Loucy (cell line): Measurements from ENCODE around the gene FAM131B.
A peak's percentile ranks its signal among the peaks of the same experiment; 100 is the strongest.

ENCODE experiments used
- H2AFZ ChIP-seq: fragments of 200-600 bp; sonication (generic); 2 replicates; pipeline ENCODE4 v1.6.0; 2016; ENCODE audit warnings: antibody characterized with exemption, mild to moderate bottlenecking, low read length, moderate library complexity
- H3F3A ChIP-seq: fragments of 200-600 bp; 2 replicates; pipeline ENCODE4 v1.6.0; 2016; ENCODE audit warnings: antibody characterized with exemption, low read depth, mild to moderate bottlenecking
- H3K27me3 ChIP-seq: fragments of 200-600 bp; sonication (generic); 2 replicates; pipeline ENCODE4 v1.6.1; 2014; ENCODE audit warnings: low read length, mild to moderate bottlenecking; ENCODE audit not compliant: insufficient read depth, poor library complexity, severe bottlenecking
- H3K36me3 ChIP-seq: fragments of 200-600 bp; sonication (generic); 2 replicates; pipeline ENCODE4 v1.6.1; 2016; ENCODE audit warnings: low read length; ENCODE audit not compliant: insufficient read depth
- H3K4me1 ChIP-seq: fragments of 200-600 bp; sonication (generic); 2 replicates; pipeline ENCODE4 v1.5.1; 2014; ENCODE audit warnings: low read length, mild to moderate bottlenecking; ENCODE audit not compliant: insufficient read depth, poor library complexity, severe bottlenecking
- H3K4me2 ChIP-seq: fragments of 200-600 bp; sonication (generic); 2 replicates; pipeline ENCODE4 v1.6.0; 2014; ENCODE audit warnings: antibody characterized with exemption, low read length, low read depth, mild to moderate bottlenecking; ENCODE audit not compliant: poor library complexity, severe bottlenecking
- H3K4me3 ChIP-seq: fragments of 200-600 bp; sonication (generic); 2 replicates; pipeline ENCODE4 v1.5.1; 2014; ENCODE audit warnings: low read length, mild to moderate bottlenecking, mixed read lengths; ENCODE audit not compliant: poor library complexity, severe bottlenecking
- H3K79me2 ChIP-seq: fragments of 200-600 bp; sonication (generic); 2 replicates; pipeline ENCODE4 v1.6.1; 2014; ENCODE audit warnings: low read length; ENCODE audit not compliant: insufficient read depth
- H3K9ac ChIP-seq: fragments of 200-600 bp; sonication (generic); 2 replicates; pipeline ENCODE4 v1.6.0; 2014; ENCODE audit warnings: mild to moderate bottlenecking, low read depth, low read length, moderate library complexity; ENCODE audit not compliant: poor library complexity, severe bottlenecking
- H3K9me2 ChIP-seq: fragments of 200-600 bp; sonication (generic); replicated peaks from 2 replicates; pipeline ENCODE4 v1.6.1; 2016; ENCODE audit warnings: low read depth, low read length, mixed read lengths
- H3K9me3 ChIP-seq: fragments of 200-600 bp; sonication (generic); 2 replicates; pipeline ENCODE4 v1.6.1; 2014; ENCODE audit warnings: mild to moderate bottlenecking, antibody characterized with exemption, low read length, low read depth; ENCODE audit not compliant: insufficient read depth
- H4K20me1 ChIP-seq: fragments of 200-600 bp; sonication (generic); 2 replicates; pipeline ENCODE4 v1.6.0; 2014; ENCODE audit warnings: antibody characterized with exemption, low read length, mild to moderate bottlenecking; ENCODE audit not compliant: insufficient read depth, poor library complexity, severe bottlenecking
- EZH2phosphoT487 ChIP-seq: fragments of 200-600 bp; IDR thresholded peaks from 2 replicates; pipeline ENCODE4 v1.6.1; 2018; ENCODE audit warnings: antibody characterized with exemption, mild to moderate bottlenecking, moderate library complexity, borderline replicate concordance
- TF ChIP-seq, protein P1 (sequence below): fragments of 200-600 bp; sonication (generic); conservative IDR thresholded peaks from 2 replicates; pipeline ENCODE4 v1.5.1; 2014; ENCODE audit warnings: mild to moderate bottlenecking, antibody characterized with exemption, low read length

FAM131B gene

DNA sequence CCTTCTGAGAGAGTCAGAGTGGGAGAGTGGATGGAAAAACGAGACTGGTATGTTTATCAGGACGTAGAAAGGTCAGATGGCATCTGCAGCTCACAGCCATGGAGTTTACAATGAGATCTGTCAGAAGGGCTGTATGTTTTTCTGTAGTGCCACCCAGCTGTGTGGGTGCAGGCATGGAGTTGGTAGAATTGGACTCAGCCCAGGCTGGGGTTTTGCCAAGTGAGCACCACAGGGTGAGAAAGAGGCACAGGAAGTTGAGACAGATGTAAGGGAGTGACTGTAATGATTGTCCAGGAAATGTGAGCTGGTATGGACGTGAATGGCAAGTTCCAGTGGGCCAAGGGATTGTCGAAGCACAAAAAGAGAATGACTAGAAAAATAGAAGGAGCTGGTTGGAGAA is 9.6 kb upstream of the FAM131B start:
- TF ChIP-seq EZH2phosphoT487 = no peak
- TF ChIP-seq, protein P1, sequence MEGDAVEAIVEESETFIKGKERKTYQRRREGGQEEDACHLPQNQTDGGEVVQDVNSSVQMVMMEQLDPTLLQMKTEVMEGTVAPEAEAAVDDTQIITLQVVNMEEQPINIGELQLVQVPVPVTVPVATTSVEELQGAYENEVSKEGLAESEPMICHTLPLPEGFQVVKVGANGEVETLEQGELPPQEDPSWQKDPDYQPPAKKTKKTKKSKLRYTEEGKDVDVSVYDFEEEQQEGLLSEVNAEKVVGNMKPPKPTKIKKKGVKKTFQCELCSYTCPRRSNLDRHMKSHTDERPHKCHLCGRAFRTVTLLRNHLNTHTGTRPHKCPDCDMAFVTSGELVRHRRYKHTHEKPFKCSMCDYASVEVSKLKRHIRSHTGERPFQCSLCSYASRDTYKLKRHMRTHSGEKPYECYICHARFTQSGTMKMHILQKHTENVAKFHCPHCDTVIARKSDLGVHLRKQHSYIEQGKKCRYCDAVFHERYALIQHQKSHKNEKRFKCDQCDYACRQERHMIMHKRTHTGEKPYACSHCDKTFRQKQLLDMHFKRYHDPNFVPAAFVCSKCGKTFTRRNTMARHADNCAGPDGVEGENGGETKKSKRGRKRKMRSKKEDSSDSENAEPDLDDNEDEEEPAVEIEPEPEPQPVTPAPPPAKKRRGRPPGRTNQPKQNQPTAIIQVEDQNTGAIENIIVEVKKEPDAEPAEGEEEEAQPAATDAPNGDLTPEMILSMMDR = peak; percentile 58
- H3K9me3 ChIP-seq = no peaks in the 10 kb centered on the region
- H3K4me2 ChIP-seq = peak overlapping the region; percentile 54
- peaks cover 67% of the 10 kb centered on the region for H3K4me1 ChIP-seq
- H3K4me3 ChIP-seq = peak overlapping the region; percentile 14
- peaks cover 11% of the 10 kb centered on the region; the same call in 1 of the 2 replicates for H3F3A ChIP-seq
- H3K36me3 ChIP-seq = no peaks in the 10 kb centered on the region
- H2AFZ ChIP-seq = peak overlapping the region; percentile 28
- peak overlapping the region; percentile 37 for H3K9ac ChIP-seq
- no peaks in the 10 kb centered on the region for H4K20me1 ChIP-seq
- peaks cover 3% of the 10 kb centered on the region for H3K79me2 ChIP-seq
- H3K27me3 ChIP-seq = no peaks in the 10 kb centered on the region
- no peaks in the 10 kb centered on the region for H3K9me2 ChIP-seq

DNA sequence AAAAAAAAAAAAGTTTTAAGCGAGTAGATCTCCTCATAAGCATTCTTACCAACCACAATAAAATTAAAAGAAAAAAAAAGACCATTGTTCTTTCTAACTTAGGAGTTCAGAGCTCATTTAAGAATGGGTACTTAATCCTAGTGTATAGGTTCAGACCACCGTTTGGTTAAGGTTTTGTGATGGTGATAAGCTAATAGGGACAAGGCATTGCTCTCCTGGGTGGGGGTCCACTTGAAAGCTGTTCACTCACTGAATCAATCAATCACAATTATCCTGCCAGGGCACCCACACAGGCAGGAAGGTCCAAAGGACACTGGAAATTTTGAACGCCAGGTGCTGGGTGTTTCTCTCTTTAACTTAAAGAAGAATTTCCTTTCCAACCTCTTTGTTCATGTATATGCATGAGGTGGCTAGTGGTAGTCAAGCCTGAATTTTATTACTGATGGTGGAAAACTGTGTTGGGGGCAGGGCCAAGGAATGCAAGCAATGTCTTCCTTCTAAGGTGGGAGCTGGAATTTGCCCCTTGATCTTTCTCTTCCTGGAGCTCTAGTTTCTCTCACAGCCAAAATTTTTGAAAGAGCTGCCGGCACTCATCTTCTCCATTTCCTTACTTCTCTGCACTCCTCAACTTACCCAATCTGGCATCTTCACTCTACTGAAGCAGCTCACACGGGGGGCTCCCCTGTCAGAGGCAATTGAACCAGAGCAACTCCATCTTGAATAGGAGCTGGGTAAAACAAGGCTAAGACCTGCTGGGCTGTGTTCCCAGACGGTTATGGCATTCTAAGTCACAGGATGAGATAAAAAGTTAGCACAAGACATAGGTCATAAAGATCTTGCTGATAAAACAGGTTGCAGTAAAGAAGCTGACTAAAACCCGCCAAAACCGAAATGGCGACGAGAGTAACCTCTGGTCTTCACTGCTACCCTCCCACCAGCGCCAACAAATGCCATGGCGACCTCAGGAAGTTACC is 7.5 kb upstream of the FAM131B start:
- peak overlapping the region; percentile 18 for H3K4me2 ChIP-seq
- no peak overlapping the region for H3K4me3 ChIP-seq
- H3K4me1 ChIP-seq = peaks cover 48% of the 10 kb centered on the region
- no peak overlapping the region for H3K9ac ChIP-seq
- peak overlapping the region; percentile 13; the same call in 1 of the 2 replicates for H2AFZ ChIP-seq
- no peak for TF ChIP-seq EZH2phosphoT487
- TF ChIP-seq, protein P1 = no peak
- H3K9me3 ChIP-seq = no peaks in the 10 kb centered on the region
- no peaks in the 10 kb centered on the region for H3K9me2 ChIP-seq
- peaks cover 3% of the 10 kb centered on the region; the same call in 1 of the 2 replicates for H3F3A ChIP-seq
- no peaks in the 10 kb centered on the region for H3K27me3 ChIP-seq
- H3K79me2 ChIP-seq = no peaks in the 10 kb centered on the region
- no peaks in the 10 kb centered on the region for H3K36me3 ChIP-seq
- H4K20me1 ChIP-seq = no peaks in the 10 kb centered on the region

DNA sequence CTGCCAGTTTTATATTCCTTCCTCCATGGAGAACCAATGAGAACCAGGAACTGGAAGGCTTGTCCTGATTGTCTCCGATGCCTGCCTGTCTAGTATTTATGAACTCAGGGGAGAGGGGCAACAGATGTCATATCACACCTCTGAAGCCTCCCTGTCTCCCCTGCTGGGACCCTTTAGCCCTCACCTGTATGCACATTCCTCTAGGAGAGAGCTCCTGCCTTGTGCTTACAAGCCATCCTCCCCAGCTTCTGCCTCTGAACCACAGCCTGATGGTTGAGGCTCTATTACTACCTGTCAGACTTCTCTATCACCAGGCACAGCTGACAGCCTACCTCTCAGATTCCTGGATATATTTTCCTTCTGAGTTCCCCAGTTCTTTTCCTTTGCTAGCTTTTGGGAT is 5.9 kb upstream of the FAM131B start:
- no peak for TF ChIP-seq EZH2phosphoT487
- TF ChIP-seq, protein P1 = no peak
- no peaks in the 10 kb centered on the region for H3K9me3 ChIP-seq
- H3K4me1 ChIP-seq = peaks cover 39% of the 10 kb centered on the region
- no peaks in the 10 kb centered on the region for H3K27me3 ChIP-seq
- no peak overlapping the region for H3K9ac ChIP-seq
- no peak overlapping the region for H2AFZ ChIP-seq
- H3F3A ChIP-seq = no peaks in the 10 kb centered on the region
- H3K9me2 ChIP-seq = no peaks in the 10 kb centered on the region
- H4K20me1 ChIP-seq = no peaks in the 10 kb centered on the region
- H3K36me3 ChIP-seq = no peaks in the 10 kb centered on the region
- no peak overlapping the region for H3K4me3 ChIP-seq
- no peaks in the 10 kb centered on the region for H3K79me2 ChIP-seq
- H3K4me2 ChIP-seq = no peak overlapping the region
